ENCODE results near the gene SLC37A3.

GRCh38 chr7:140330595-140330994 is 67.7 kb downstream of the SLC37A3 start:
- no peak for TF ChIP-seq CTCF (IDR thresholded peaks at IDR 0.05)
- no peak for TF ChIP-seq EZH2 (IDR thresholded peaks at IDR 0.05; ENCODE audit: borderline replicate concordance, insufficient read depth, low read depth, low read length, poor library complexity, severe bottlenecking)

Measured in B cell (primary cell).